Bronchial epithelial cell (primary cell): ENCODE data around the gene RFFL. TPM values are rescaled to one million over a fixed set of nuclear protein-coding genes. Genes with fewer than 3 reads are reported as not detected.

Experiments used
- DNase-seq: peaks from one replicate; pipeline ENCODE4 v3.0.0-alpha.2; 2010; ENCODE audit warnings: low read depth
- FAIRE-seq: peaks from 2 replicates; lab custom pipeline; 2011; peaks lifted over from hg19 to GRCh38; lab: Jason Lieb, UNC
- H3K27me3 ChIP-seq: 2 replicates; pipeline ENCODE4 v1.5.1; 2011; ENCODE audit warnings: low read length; ENCODE audit not compliant: control insufficient read depth, insufficient read depth
- H3K36me3 ChIP-seq: 2 replicates; pipeline ENCODE4 v1.5.1; 2011; ENCODE audit warnings: low read length; ENCODE audit not compliant: control insufficient read depth, insufficient read depth
- H3K4me3 ChIP-seq: 2 replicates; pipeline ENCODE4 v1.5.1; 2011; ENCODE audit warnings: mild to moderate bottlenecking, low read depth, low read length, control low read depth
- CTCF ChIP-seq: IDR thresholded peaks from 2 replicates; pipeline ENCODE4 v1.5.1; 2011; ENCODE audit warnings: mild to moderate bottlenecking, moderate library complexity, low read length, control low read depth, inconsistent platforms; ENCODE audit not compliant: insufficient read depth, severe bottlenecking
- total RNA-seq: library from RNA; depleted of rRNA; stranded (reverse); fragments of >200 nt; gene quantifications from 2 replicates; pipeline ENCODE4 v1.2.1, GENCODE V29; 2014

The RFFL gene
- total RNA-seq, 1 donor from 2014 or later: 8.4 TPM

DNA sequence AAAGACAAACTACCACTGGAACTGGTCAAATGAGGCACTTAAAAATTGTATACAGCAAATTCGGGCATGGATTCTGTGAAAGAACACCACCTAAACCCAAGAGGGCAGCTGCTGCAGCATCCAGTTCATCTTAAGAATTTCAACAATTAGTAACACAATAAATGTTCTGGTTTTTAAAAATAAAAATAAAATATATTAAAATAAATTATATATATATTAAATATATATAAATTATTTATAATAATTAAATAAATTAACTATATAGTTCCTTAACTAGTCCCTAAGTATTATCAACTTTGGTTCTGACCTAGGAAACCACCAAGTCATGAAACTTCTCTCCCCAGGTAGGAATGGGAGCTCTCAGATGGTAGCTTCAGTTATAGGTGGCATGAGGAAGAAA is 13.4 kb upstream of the RFFL start:
- no peaks in the 10 kb centered on the region for H3K27me3 ChIP-seq
- FAIRE-seq: no peak
- no peak overlapping the region for H3K4me3 ChIP-seq
- TF ChIP-seq CTCF: no peak
- H3K36me3 ChIP-seq: no peaks in the 10 kb centered on the region
- no peak for DNase-seq

DNA sequence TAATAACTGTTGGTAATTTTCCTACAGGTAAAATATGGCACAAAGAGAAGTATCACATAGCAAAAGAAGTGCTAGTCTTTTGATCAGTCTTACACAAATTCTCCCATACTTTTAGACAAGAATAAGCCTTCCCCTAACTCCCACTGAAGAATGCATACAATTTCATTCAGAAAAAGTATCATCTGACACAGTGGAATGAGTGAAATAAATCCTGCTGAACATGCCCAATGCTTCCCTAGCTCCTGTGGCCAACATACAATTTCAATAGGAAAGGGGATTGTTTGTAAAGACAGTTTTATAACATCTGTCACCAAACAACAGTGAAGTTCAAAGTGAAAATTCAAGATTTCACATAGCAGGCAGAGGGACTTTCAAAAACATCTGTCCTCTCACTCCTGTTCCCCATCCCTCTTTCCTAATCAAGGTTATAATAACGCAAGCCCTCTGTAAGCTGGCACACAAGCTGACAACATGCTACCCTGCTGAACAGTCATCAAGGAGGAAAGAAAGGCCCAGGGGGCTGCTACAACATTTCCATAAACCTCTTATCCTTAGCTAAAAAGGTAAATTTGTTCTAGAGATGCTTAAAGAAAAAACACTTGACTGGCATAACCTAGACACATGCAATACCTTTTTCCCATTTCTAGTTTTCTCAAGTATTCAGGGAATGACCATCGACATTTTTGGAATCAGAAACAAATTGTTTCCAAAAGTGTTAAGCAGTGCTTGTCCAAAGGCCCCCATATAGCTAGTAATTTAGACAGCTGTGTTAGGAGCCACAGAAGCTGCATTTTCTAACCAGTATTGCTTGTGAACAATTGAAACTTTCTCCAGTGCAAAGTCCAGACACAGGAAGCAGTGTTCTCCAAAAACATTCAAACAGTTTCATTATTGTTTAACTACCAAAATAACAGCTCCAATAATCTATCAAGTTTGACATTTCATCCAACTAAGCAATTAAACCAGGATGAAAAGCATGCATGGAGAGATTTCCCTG is 11.5 kb upstream of the RFFL start:
- DNase-seq (no peak), FAIRE-seq (no peak)
- no peaks in the 10 kb centered on the region for H3K27me3 ChIP-seq
- TF ChIP-seq CTCF: no peak
- H3K4me3 ChIP-seq: no peak overlapping the region
- H3K36me3 ChIP-seq: no peaks in the 10 kb centered on the region

DNA sequence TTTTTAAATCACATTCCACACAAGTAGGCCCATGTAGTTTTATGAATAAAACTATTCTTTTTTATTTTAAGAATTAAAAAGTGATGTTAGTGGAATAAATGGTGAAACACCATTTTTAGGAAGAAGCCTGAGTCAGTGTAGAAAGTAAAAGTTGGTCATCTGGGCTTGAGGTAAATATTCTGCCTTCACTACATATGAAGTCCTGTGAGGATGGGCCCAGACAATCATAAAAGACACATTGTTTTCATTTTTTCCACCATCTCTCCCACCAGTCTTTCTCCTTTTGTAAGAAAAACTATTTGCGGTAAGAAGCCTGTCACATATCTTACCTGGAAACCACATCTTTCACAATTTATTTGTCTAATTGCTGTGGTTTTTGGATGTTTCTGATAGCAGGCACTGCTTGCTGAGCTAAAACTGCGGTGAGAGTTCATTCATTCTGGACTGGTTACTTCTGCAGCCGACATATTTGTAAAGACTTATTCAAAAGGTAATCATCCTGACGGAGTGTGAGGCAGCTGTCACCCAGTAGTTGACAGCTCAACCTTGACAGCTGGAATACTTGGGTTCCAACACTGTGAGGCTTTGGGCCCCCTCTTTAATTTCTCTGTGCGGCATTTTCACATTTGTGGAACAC is 10.6 kb upstream of the RFFL start:
- Histone ChIP-seq H3K36me3 (no peaks in the 10 kb centered on the region), H3K4me3 (no peak overlapping the region), H3K27me3 (no peaks in the 10 kb centered on the region)
- FAIRE-seq (no peak), DNase-seq (no peak)
- TF ChIP-seq CTCF: no peak

DNA sequence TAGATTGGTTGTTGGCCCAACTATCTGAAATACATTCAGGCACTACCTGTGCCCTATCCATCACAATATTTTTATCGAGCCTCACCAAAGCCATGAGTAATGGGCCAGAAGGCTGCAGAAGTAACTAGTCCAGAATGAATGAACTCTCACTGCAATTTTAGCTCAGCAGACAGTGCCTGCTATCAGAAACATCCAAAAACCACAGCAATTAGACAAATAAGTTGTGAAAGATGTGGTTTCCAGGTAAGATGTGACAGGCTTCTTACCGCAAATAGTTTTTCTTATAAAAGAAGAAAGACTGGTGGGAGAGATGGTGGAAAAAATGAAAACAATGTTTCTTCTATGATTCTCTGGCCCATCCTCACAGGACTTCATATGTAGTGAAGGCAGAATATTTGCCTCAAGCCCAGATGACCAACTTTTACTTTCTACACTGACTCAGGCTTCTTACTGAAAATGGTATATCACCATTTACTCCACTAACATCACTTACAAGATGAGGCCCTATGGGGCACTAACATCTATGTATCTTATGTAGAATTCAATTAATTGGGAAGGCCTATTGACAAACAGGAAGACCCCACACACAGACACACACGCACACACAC is 9.8 kb upstream of the RFFL start:
- FAIRE-seq: no peak
- Histone ChIP-seq H3K36me3 (no peaks in the 10 kb centered on the region), H3K27me3 (no peaks in the 10 kb centered on the region), H3K4me3 (no peak overlapping the region)
- no peak for DNase-seq
- TF ChIP-seq CTCF: no peak

DNA sequence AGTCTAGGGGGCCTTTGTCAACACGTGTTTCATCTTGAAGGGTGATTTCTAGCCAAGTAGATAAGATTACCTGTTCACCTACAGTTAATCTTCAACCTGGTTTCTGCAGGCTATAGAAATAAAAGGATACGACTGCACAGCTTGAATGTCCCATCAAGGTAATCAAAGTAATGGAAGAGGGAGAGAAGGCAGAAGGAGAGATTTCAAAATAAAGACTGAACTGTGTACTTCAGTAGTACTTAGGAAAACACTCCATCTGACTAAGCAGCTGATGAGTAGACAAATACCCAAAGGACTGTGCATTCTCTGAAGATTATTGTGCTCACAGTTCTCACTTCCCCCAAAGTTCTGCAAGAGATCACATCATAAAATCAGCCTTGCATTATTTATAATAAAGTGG is 5.8 kb upstream of the RFFL start:
- no peak for TF ChIP-seq CTCF
- DNase-seq (peak; percentile 52), FAIRE-seq (no peak)
- H3K4me3 ChIP-seq: no peak overlapping the region
- H3K36me3 ChIP-seq: no peaks in the 10 kb centered on the region
- H3K27me3 ChIP-seq: no peaks in the 10 kb centered on the region
